Nephron (organoid): ENCODE data around the gene EPB41.
"Not testable (repeated sequence)": the region's sequence is repeated elsewhere in the genome, so short reads cannot be mapped to it uniquely, and the experiment has no call there.

Experiments used
- H3K27ac Mint-ChIP-seq, 3 experiments: 2 replicates each; pipeline ENCODE4 v1.8.0; 2020; ENCODE audit warnings: mixed read lengths in 3 of 3, mild to moderate bottlenecking in 2 of 3, moderate library complexity in 1 of 3
- H3K27me3 Mint-ChIP-seq: 2 replicates; pipeline ENCODE4 v1.8.0; 2021; ENCODE audit warnings: low read depth, mild to moderate bottlenecking, moderate library complexity, mixed read lengths
- H3K36me3 Mint-ChIP-seq: 2 replicates; pipeline ENCODE4 v1.8.0; 2020; ENCODE audit warnings: low read depth, mixed read lengths
- H3K4me1 Mint-ChIP-seq: 2 replicates; pipeline ENCODE4 v1.8.0; 2020; ENCODE audit warnings: mixed read lengths
- H3K4me3 Mint-ChIP-seq, 3 experiments: 2 replicates each; pipeline ENCODE4 v1.8.0; 2020; ENCODE audit warnings: mild to moderate bottlenecking in 3 of 3, mixed read lengths in 3 of 3, moderate library complexity in 2 of 3
- H3K9me3 Mint-ChIP-seq: 2 replicates; pipeline ENCODE4 v1.8.0; 2020; ENCODE audit warnings: mixed read lengths
- TF ChIP-seq, protein P1 (sequence below), 3 experiments: fragments of 200-600 bp; sonication (generic); IDR thresholded peaks; one replicate each; pipeline ENCODE4 v1.5.0; 2021; ENCODE audit warnings: antibody characterized with exemption in 3 of 3; ENCODE audit not compliant: unreplicated experiment in 3 of 3

EPB41 gene

DNA sequence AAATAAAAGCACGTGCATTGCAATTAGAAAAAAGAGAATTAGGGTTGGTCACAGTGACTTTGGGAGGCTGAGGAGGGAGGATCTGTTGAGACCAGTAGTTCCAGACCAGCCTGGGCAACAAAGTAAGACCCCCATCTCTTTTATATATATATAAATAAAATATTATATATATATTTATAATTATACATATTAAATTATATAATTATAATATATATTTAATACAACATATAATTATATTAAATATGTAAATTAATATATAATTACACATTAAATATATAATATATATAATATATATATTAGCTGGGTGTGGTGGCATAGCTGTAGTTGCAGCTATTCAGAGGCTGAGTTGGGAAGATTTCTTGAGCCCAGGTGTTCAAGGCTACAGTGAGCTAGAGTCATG is 186.1 kb downstream of the EPB41 start:
- TF ChIP-seq, protein P1, sequence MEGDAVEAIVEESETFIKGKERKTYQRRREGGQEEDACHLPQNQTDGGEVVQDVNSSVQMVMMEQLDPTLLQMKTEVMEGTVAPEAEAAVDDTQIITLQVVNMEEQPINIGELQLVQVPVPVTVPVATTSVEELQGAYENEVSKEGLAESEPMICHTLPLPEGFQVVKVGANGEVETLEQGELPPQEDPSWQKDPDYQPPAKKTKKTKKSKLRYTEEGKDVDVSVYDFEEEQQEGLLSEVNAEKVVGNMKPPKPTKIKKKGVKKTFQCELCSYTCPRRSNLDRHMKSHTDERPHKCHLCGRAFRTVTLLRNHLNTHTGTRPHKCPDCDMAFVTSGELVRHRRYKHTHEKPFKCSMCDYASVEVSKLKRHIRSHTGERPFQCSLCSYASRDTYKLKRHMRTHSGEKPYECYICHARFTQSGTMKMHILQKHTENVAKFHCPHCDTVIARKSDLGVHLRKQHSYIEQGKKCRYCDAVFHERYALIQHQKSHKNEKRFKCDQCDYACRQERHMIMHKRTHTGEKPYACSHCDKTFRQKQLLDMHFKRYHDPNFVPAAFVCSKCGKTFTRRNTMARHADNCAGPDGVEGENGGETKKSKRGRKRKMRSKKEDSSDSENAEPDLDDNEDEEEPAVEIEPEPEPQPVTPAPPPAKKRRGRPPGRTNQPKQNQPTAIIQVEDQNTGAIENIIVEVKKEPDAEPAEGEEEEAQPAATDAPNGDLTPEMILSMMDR (IDR thresholded peaks at IDR 0.05; ENCODE audit: unreplicated experiment in 3 of 3), result no peak
- H3K36me3 Mint-ChIP-seq, result peaks cover 30% of the 10 kb centered on the region
- no peaks in the 10 kb centered on the region for H3K9me3 Mint-ChIP-seq

DNA sequence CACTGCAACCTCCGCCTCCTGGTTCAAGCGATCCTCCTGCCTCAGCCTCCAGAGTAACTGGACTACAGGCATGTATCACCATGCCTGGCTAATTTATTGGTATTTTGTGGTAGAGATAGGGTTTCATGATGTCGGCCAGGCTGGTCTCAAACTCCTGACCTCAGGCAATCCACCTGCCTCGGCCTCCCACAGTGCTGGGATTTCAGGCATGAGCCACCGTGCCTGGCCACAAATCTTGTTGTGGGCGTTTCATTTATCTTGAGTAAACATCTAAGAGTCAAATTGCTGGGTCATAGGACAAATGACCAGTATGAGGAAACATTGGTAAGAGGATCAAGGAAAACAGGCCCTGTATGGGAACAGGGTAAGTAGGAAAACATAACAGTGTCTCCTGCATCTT is 191.5 kb downstream of the EPB41 start:
- H3K27me3 Mint-ChIP-seq, result no peaks in the 10 kb centered on the region
- TF ChIP-seq, protein P1 (IDR thresholded peaks at IDR 0.05; ENCODE audit: unreplicated experiment in 3 of 3), result no peak
- no peaks in the 10 kb centered on the region for H3K4me1 Mint-ChIP-seq
- H3K36me3 Mint-ChIP-seq, result peaks cover 30% of the 10 kb centered on the region
- H3K9me3 Mint-ChIP-seq, result no peaks in the 10 kb centered on the region
- no peak overlapping the region for H3K4me3 Mint-ChIP-seq
- H3K27ac Mint-ChIP-seq, result peak overlapping the region in 2 of 3 experiments; percentile 21 to 38

More for the DNA sequence above, 186.1 kb downstream of the EPB41 start:
- Mint-ChIP-seq H3K27ac (no peak overlapping the region), H3K4me1 (peaks cover 10% of the 10 kb centered on the region), H3K4me3 (no peak overlapping the region), H3K27me3 (no peaks in the 10 kb centered on the region)

DNA sequence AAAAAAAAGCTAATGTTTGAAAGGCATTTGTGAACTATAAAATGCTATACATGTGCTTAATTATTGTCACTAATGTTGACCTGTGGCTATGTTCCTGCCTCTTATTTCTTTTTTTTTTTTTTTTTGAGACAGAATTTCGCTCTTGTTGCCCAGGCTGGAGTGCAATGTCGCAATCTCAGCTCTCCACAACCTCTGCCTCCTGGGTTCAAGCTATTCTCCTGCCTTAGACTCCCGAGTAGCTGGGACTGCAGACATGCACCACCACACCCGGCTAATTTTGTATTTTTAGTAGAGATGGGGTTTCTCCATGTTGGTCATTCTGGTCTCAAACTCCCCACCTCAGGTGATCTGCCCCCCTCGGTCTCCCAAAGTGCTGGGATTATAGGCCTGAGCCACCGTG is 193.7 kb downstream of the EPB41 start:
- peaks cover 25% of the 10 kb centered on the region for H3K36me3 Mint-ChIP-seq
- H3K27me3 Mint-ChIP-seq, H3K9me3 Mint-ChIP-seq, H3K4me1 Mint-ChIP-seq, H3K27ac Mint-ChIP-seq, H3K4me3 Mint-ChIP-seq: not testable (repeated sequence)

DNA sequence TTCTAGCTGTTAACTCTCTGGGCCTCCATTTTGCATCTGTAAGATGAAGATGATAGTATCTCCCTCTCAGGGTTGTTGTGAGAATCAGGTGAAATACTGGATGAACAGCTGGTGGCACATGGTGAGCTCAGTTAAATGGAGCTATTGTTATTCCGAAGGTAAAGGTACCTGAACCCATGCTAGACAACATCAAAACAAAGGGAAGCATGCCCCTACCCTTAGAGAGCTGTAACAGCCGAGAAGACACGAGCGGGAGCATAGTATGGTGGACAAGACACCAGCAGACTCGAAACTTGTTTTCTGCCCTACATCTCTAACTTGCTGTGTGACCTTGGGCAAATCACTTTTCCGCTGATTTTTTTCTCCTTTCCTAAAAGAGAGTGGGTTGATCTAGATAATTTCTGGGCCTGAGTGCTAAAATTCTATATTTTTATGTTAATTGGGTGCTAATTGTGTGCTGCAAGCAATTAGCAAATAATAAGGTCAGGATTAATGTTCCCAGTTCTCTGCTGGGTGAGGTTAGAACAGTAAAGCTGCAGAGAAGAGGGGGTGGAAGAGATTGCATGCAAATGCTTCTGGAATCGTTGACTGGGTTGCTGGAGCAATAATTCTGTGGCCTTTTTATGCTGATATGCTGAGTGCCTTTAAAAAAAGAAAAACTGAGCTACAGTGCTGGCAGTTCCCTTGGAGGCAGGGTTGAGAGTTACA is 198.5 kb downstream of the EPB41 start:
- Mint-ChIP-seq H3K27me3 (no peaks in the 10 kb centered on the region), H3K9me3 (no peaks in the 10 kb centered on the region), H3K27ac (no peak overlapping the region), H3K4me1 (no peaks in the 10 kb centered on the region), H3K4me3 (no peak overlapping the region), H3K36me3 (peaks cover 44% of the 10 kb centered on the region)
- TF ChIP-seq, protein P1 (IDR thresholded peaks at IDR 0.05; ENCODE audit: unreplicated experiment in 3 of 3), result no peak

DNA sequence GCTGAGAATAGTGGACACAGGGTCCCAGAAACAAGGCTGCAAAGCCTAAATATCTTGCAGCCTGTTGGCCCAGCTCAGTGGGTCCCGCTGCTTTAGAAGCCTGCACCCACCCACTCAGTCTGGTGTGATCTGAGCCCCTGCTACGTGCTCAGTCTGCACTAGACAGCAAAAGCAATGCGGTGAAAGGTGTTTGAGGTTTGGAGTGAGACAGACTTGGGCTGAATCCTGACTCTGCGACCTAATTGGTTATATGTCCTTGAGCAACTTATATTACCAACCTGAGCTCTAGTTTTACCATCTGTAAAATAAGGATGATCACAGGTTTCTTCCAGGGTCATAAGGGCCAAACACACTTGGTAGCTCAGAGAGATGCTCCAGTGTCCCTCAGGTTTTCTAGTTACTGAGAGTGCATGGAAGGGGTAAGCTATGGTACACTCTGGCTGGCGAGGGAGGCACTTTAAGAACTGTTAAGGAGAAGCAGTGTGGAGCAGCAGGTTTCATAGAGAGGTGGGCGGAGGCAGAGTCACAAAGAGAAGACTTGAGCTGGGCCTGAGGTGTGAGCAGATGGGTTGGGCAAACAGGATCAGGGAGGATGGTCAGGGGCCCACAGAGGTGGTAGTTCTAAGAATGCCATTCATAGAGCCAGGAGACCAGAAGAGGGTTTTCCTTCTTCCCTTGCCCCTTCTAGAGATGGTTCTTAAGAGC is 199.2 kb downstream of the EPB41 start:
- Mint-ChIP-seq H3K36me3 (peaks cover 44% of the 10 kb centered on the region), H3K27me3 (peaks cover 3% of the 10 kb centered on the region), H3K9me3 (no peaks in the 10 kb centered on the region), H3K27ac (no peak overlapping the region), H3K4me1 (no peaks in the 10 kb centered on the region), H3K4me3 (no peak overlapping the region)
- TF ChIP-seq, protein P1 (IDR thresholded peaks at IDR 0.05; ENCODE audit: unreplicated experiment in 3 of 3), result no peak

DNA sequence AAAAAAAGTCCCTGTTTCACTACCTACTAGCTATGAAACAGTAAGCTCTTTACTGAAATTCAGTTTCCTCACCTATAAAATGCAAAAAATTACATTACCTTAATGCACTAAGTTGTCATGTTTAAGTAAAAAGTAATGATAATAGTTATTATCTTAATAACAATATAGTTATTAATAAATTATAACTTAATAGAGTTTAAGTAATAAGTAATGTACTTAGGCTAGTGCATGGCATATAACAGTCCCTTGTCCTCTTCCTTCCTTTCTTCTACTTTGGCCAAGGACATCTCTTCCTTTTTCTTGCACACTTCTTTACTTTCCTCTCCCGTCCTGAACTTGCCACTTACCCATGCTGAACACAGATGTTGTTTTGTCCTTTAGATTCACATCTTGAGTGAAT is 200.3 kb downstream of the EPB41 start:
- Mint-ChIP-seq H3K27me3 (peaks cover 13% of the 10 kb centered on the region), H3K4me1 (peaks cover 5% of the 10 kb centered on the region), H3K27ac (no peak overlapping the region), H3K36me3 (peaks cover 42% of the 10 kb centered on the region), H3K4me3 (no peak overlapping the region), H3K9me3 (no peaks in the 10 kb centered on the region)
- TF ChIP-seq, protein P1 (IDR thresholded peaks at IDR 0.05; ENCODE audit: unreplicated experiment in 3 of 3), result no peak
